Activated CD8-positive, alpha-beta memory T cell treated with anti-CD3 and anti-CD28 coated beads, Interleukin-2, amount 50 U/mL, for 1 hour (primary cell): ENCODE results near the gene H19.

Source experiments
- DNase-seq: peaks from one replicate; pipeline ENCODE4 v3.0.0-alpha.2; 2020; ENCODE audit errors: extremely low read depth

H19 gene

GRCh38 chr11:1946812-1947484 is 50.7 kb downstream of the H19 start, which contains the start of gene MRPL23:
Gene MRPL23, plus strand, starts transcription at chr11:1947332. Its CDS starts 31 bp downstream, at chr11:1947363.
- DNase-seq = no peak
